Measurements from ENCODE around the gene MMP7. TPM values are rescaled to one million over a fixed set of nuclear protein-coding genes. Genes with fewer than 3 reads are reported as not detected.

The MMP7 gene
- not detected in 2 replicates for total RNA-seq

GRCh38 chr11:102530558-102530957, at the start of gene MMP7:
MMP7 (minus strand) TSS chr11:102530747; CDS start chr11:102530700, 47 bp downstream.

Other genes starting within 250 kb of the MMP7 start
- 0.05 and 0.06 TPM in 2 replicates for gene BIRC3, start 213.3 kb downstream of the MMP7 start, total RNA-seq
- gene BIRC2, start 183.5 kb downstream of the MMP7 start, total RNA-seq = 35.9 and 42.7 TPM in 2 replicates
- 63.2 and 73.7 TPM in 2 replicates for gene TMEM123, start 78.0 kb downstream of the MMP7 start, total RNA-seq
- not detected in 2 replicates for gene MMP20, start 94.6 kb upstream of the MMP7 start, total RNA-seq
- gene MMP27, start 175.0 kb upstream of the MMP7 start, total RNA-seq = not detected in 2 replicates
- not detected in 2 replicates for gene MMP8, start 194.2 kb upstream of the MMP7 start, total RNA-seq
- 0.19 TPM in 1 of 2 replicates, not detected in the other for gene MMP10, start 249.9 kb upstream of the MMP7 start, total RNA-seq

Data from cardiac ventricle fibroblast (primary cell).